Sigmoid colon (tissue), 4 donors: Measurements from ENCODE around the gene JAM3.

Experiments
- EP300 ChIP-seq, 4 donors: sonication (generic); formaldehyde crosslinking; IDR thresholded peaks; one replicate each; pipeline ENCODE4 v1.6.1; 2017; ENCODE audit warnings: antibody characterized with exemption in 4 of 4
- TF ChIP-seq, protein P1 (sequence below), 4 experiments: fragments of 450-650 bp in 3 of 4; fragments of 200-600 bp in 1 of 4; IDR thresholded peaks; one replicate each; pipeline ENCODE4 v1.5.1; 2016 to 2019; ENCODE audit warnings: antibody characterized with exemption in 4 of 4, mild to moderate bottlenecking in 3 of 4, moderate library complexity in 2 of 4

DNA sequence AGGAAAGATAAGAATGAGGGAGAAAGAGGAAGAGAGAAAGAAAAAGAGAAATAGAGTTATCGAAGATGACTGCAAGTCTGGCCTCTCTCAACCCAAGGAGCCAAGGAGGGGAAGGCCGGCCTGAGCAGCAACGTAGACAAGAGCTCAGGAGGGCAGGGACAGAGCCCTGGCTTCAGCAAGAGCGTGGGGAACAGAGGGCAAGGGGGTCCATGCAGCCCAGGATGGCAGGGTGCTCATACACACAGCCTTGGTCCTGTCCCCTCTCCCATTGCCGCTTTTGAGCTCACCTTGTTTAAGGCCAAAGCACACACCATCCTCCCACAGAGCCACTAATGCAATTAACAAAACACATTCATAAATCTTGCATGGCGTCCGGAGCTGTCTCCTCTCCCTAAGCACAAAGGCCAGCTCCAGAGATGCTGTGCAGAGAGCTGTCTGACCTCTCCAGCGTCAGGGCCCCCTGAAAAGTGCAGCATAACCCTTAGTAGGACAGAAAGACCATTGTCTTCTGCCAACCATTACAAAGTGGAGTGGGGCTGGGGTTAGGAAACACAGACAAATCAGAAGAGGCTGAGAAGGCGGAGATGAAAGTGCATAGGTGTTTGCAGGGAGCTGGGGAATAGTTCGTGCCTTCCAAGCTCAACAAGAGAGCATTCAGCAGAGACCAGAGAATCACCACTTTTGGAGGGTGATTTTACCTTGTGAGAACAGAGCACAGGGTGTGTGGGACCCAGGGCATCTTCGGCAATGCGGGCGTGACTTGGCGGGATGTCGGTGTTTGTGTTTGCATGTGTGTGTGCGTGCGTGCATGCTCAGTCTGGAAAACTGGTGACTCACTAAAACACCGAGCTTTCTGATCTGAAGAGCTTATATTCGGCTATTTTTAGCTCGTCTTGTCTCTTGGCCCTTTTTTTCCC is 28.2 kb upstream of the JAM3 start:
- TF ChIP-seq, protein P1, sequence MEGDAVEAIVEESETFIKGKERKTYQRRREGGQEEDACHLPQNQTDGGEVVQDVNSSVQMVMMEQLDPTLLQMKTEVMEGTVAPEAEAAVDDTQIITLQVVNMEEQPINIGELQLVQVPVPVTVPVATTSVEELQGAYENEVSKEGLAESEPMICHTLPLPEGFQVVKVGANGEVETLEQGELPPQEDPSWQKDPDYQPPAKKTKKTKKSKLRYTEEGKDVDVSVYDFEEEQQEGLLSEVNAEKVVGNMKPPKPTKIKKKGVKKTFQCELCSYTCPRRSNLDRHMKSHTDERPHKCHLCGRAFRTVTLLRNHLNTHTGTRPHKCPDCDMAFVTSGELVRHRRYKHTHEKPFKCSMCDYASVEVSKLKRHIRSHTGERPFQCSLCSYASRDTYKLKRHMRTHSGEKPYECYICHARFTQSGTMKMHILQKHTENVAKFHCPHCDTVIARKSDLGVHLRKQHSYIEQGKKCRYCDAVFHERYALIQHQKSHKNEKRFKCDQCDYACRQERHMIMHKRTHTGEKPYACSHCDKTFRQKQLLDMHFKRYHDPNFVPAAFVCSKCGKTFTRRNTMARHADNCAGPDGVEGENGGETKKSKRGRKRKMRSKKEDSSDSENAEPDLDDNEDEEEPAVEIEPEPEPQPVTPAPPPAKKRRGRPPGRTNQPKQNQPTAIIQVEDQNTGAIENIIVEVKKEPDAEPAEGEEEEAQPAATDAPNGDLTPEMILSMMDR (IDR thresholded peaks at IDR 0.05) = no peak
- TF ChIP-seq EP300 (IDR thresholded peaks at IDR 0.05) = peak in 1 of 4 donors; percentile 61
